CD14-positive monocyte (primary cell): ENCODE measurements around the gene C16orf46. TPM values are rescaled to one million over a fixed set of nuclear protein-coding genes. Genes with fewer than 3 reads are reported as not detected.

Experiments used
- DNase-seq, 3 donors: peaks; one replicate each; pipeline ENCODE4 v3.0.0-alpha.2; 2011 to 2022
- H2AFZ ChIP-seq: 2 replicates; pipeline ENCODE4 v1.6.0; 2012; ENCODE audit warnings: mild to moderate bottlenecking, low read depth, low read length, inconsistent platforms; ENCODE audit not compliant: insufficient read depth, poor library complexity, severe bottlenecking
- H3K27ac ChIP-seq, 2 donors: 1 replicate in 1 of 2; 2 replicates in 1 of 2; pipeline ENCODE4 v1.5.1; 2012 to 2013; ENCODE audit warnings: low read length in 2 of 2, control low read depth in 1 of 2, inconsistent platforms in 1 of 2, low read depth in 1 of 2, mild to moderate bottlenecking in 1 of 2
- H3K27me3 ChIP-seq, 2 donors: one replicate each; pipeline versions ENCODE4 v1.6.0 to v1.6.1; 2011 to 2013; ENCODE audit warnings: low read length in 2 of 2; ENCODE audit not compliant: control insufficient read depth in 2 of 2, insufficient read depth in 2 of 2
- H3K36me3 ChIP-seq, 2 donors: replicated peaks in 1 of 2; 1 replicate in 1 of 2; 2 replicates in 1 of 2; pipeline versions ENCODE4 v1.5.1 to v1.6.1; 2012 to 2013; ENCODE audit warnings: low read length in 2 of 2, control low read depth in 1 of 2, inconsistent platforms in 1 of 2, mild to moderate bottlenecking in 1 of 2; ENCODE audit not compliant: insufficient read depth in 2 of 2, control insufficient read depth in 1 of 2
- H3K4me1 ChIP-seq, 2 donors: 1 replicate in 1 of 2; 2 replicates in 1 of 2; pipeline versions ENCODE4 v1.5.1 to v1.6.1; 2012 to 2013; ENCODE audit warnings: low read length in 2 of 2, control low read depth in 1 of 2, inconsistent platforms in 1 of 2, mild to moderate bottlenecking in 1 of 2, moderate library complexity in 1 of 2; ENCODE audit not compliant: insufficient read depth in 2 of 2, control insufficient read depth in 1 of 2
- H3K4me2 ChIP-seq: replicated peaks from 2 replicates; pipeline ENCODE3; 2012; ENCODE audit warnings: low read length, moderate library complexity, mild to moderate bottlenecking; ENCODE audit not compliant: poor library complexity, severe bottlenecking; ENCODE audit errors: extremely low read depth
- H3K4me3 ChIP-seq, 3 experiments: fragments of 200-600 bp in 1 of 3; sonication (generic) in 1 of 3; replicated peaks in 1 of 3; 1 replicate in 2 of 3; 2 replicates in 1 of 3; pipeline ENCODE4 v1.5.1; 2011 to 2013; ENCODE audit warnings: low read length in 3 of 3, mild to moderate bottlenecking in 3 of 3, control low read depth in 2 of 3, low read depth in 2 of 3, inconsistent platforms in 1 of 3, moderate library complexity in 1 of 3
- H3K79me2 ChIP-seq: 2 replicates; pipeline ENCODE4 v1.6.0; 2012; ENCODE audit warnings: mild to moderate bottlenecking, control low read depth, inconsistent platforms, low read length, moderate library complexity; ENCODE audit not compliant: insufficient read depth
- H3K9ac ChIP-seq: 2 replicates; pipeline ENCODE4 v1.6.0; 2017; ENCODE audit warnings: low read length, mild to moderate bottlenecking; ENCODE audit not compliant: insufficient read depth, poor library complexity, severe bottlenecking
- H3K9me3 ChIP-seq, 2 donors: replicated peaks in 1 of 2; 1 replicate in 1 of 2; 2 replicates in 1 of 2; pipeline versions ENCODE4 v1.5.1 to v1.6.1; 2012 to 2013; ENCODE audit warnings: low read length in 2 of 2, control low read depth in 1 of 2; ENCODE audit not compliant: control insufficient read depth in 1 of 2, insufficient read depth in 1 of 2
- H4K20me1 ChIP-seq: 2 replicates; pipeline ENCODE4 v1.6.0; 2012; ENCODE audit warnings: mild to moderate bottlenecking, low read length, control low read depth, moderate library complexity; ENCODE audit not compliant: insufficient read depth
- H3K27ac Mint-ChIP-seq, 7 donors: one replicate each; pipeline ENCODE4 v1.8.0; 2020; ENCODE audit warnings: mild to moderate bottlenecking in 7 of 7, mixed read lengths in 7 of 7, moderate library complexity in 6 of 7, inconsistent platforms in 2 of 7
- H3K27me3 Mint-ChIP-seq, 3 donors: one replicate each; pipeline ENCODE4 v1.8.0; 2021 to 2022; ENCODE audit warnings: low read depth in 3 of 3, mild to moderate bottlenecking in 3 of 3, mixed read lengths in 3 of 3, moderate library complexity in 3 of 3, inconsistent platforms in 1 of 3
- H3K36me3 Mint-ChIP-seq, 2 donors: one replicate each; pipeline ENCODE4 v1.8.0; 2020; ENCODE audit warnings: mixed read lengths in 2 of 2, inconsistent platforms in 1 of 2, mild to moderate bottlenecking in 1 of 2
- H3K4me1 Mint-ChIP-seq: one replicate; pipeline ENCODE4 v1.8.0; 2020; ENCODE audit warnings: mild to moderate bottlenecking, mixed read lengths
- H3K4me3 Mint-ChIP-seq, 2 donors: one replicate each; pipeline ENCODE4 v1.8.0; 2020; ENCODE audit warnings: mild to moderate bottlenecking in 2 of 2, mixed read lengths in 2 of 2, moderate library complexity in 1 of 2
- H3K9me3 Mint-ChIP-seq, 7 donors: one replicate each; pipeline ENCODE4 v1.8.0; 2020 to 2022; ENCODE audit warnings: mixed read lengths in 7 of 7, mild to moderate bottlenecking in 6 of 7, moderate library complexity in 6 of 7, inconsistent platforms in 2 of 7
- CTCF ChIP-seq: fragments of 200-600 bp; IDR thresholded peaks from one replicate; pipeline ENCODE4 v1.8.0; 2022; ENCODE audit warnings: antibody characterized with exemption, mild to moderate bottlenecking
- WGBS: methylation state at CpG from one replicate; pipeline ENCODE4 v1.1.5; 2013; ENCODE audit warnings: missing lambda C conversion rate; ENCODE audit not compliant: insufficient coverage; 5-methylcytosine and 5-hydroxymethylcytosine counted together
- intact Hi-C, 2 donors: fragments of 100-400 bp; cut with micrococcal nuclease; formaldehyde crosslinking; loops; one replicate each; pipeline versions ENCODE4 v1.15.0 to v1.15.1; 2023
- polyA plus RNA-seq, 3 donors: library from polyadenylated mRNA; depleted of rRNA in 1 of 3; unstranded in 2 of 3; stranded (reverse) in 1 of 3; fragments of 300-500 nt in 2 of 3; fragments of >200 nt in 1 of 3; fragmentation: Illumina TruSeq in 2 of 3; gene quantifications; 1 replicate in 2 of 3; 2 replicates in 1 of 3; pipeline ENCODE4 v1.2.3, GENCODE V29; 2012 to 2021

C16orf46 gene
- polyA plus RNA-seq, 3 donors, result 0.37 to 0.42 TPM; not detected in 1

- no peak for TF ChIP-seq CTCF
- peak overlapping the region in 1 of 7 donors; percentile 11 for H3K27ac Mint-ChIP-seq
- intact Hi-C loops, result no loop called here
- no peak overlapping the region for H2AFZ ChIP-seq
- no peak overlapping the region for H3K4me2 ChIP-seq
- H3K36me3 Mint-ChIP-seq, result no peaks in the 10 kb centered on the region
- H3K4me3 ChIP-seq, result no peak overlapping the region
- H3K9me3 ChIP-seq, result no peaks in the 10 kb centered on the region
- no peaks in the 10 kb centered on the region for H3K27me3 ChIP-seq
- 93% methylated on average over 11 of the region's 14 CpGs for WGBS
- H3K36me3 ChIP-seq, result no peaks in the 10 kb centered on the region
- H3K27ac ChIP-seq, result no peak overlapping the region
- no peak overlapping the region for H3K9ac ChIP-seq
- no peaks in the 10 kb centered on the region for H3K9me3 Mint-ChIP-seq
- DNase-seq, result no peak
- H3K4me1 Mint-ChIP-seq, result no peaks in the 10 kb centered on the region
- H3K27me3 Mint-ChIP-seq, result peaks cover 0 to 4% (median 0%) of the 10 kb centered on the region in 3 donors
- H3K4me1 ChIP-seq, result no peaks in the 10 kb centered on the region
- H3K4me3 Mint-ChIP-seq, result no peak overlapping the region
- H3K79me2 ChIP-seq, result no peaks in the 10 kb centered on the region
- H4K20me1 ChIP-seq, result no peaks in the 10 kb centered on the region
These were observed 16.3 kb downstream of the C16orf46 start for GRCh38 chr16:81060576-81061306.

- WGBS, result 80% methylated on average over 1 of the region's 11 CpGs
- Mint-ChIP-seq H3K4me1 (no peaks in the 10 kb centered on the region), H3K27ac (no peak overlapping the region), H3K27me3 (no peaks in the 10 kb centered on the region), H3K4me3 (no peak overlapping the region), H3K36me3 (no peaks in the 10 kb centered on the region), H3K9me3 (peaks cover 5 to 26% (median 19%) of the 10 kb centered on the region in 7 donors)
- Histone ChIP-seq H3K27ac (no peak overlapping the region), H3K9ac (no peak overlapping the region), H4K20me1 (no peaks in the 10 kb centered on the region), H3K79me2 (no peaks in the 10 kb centered on the region), H3K4me3 (no peak overlapping the region), H3K9me3 (peaks cover 7 to 12% of the 10 kb centered on the region in 2 donors), H3K4me1 (no peaks in the 10 kb centered on the region), H3K36me3 (no peaks in the 10 kb centered on the region), H2AFZ (no peak overlapping the region), H3K4me2 (no peak overlapping the region), H3K27me3 (no peaks in the 10 kb centered on the region)
- no peak for DNase-seq
- no peak for TF ChIP-seq CTCF
- intact Hi-C loops, result no loop called here
These were observed 23.3 kb downstream of the C16orf46 start for GRCh38 chr16:81053761-81054160.
